GM12878 (cell line): ENCODE results near the gene TRIM41. TPM values are rescaled to one million over a fixed set of nuclear protein-coding genes. Genes with fewer than 3 reads are reported as not detected.

ENCODE experiments used
- ATAC-seq: fragments of 200-7000 bp; cut with Tn5 transposase; 3 replicates; pipeline ENCODE4 v1.9.1; 2020; ENCODE audit warnings: mild to moderate bottlenecking, moderate library complexity
- BruUV-seq: library from RNA; stranded (reverse); fragments of 400-500 nt; replicated peaks from 2 replicates; lab custom pipeline; 2021; lab: Mats Ljungman, UMichigan
- CTCF ChIA-PET: fragments of 300-600 bp; sonication (Branson Sonifier 250); formaldehyde crosslinking; extraction: SDS; loops from one replicate; lab custom pipeline; 2021; ENCODE audit warnings: inconsistent platforms; lab: Yijun Ruan, JAX
- POLR2A ChIA-PET: fragments of 350-600 bp; formaldehyde crosslinking; extraction: SDS; loops from one replicate; lab custom pipeline; 2021; ENCODE audit warnings: inconsistent platforms; lab: Charles Lee
- RAD21 ChIA-PET: fragments of 300-600 bp; sonication (Branson Sonifier 250); formaldehyde crosslinking; loops from one replicate; lab custom pipeline; 2023; ENCODE audit warnings: antibody characterized with exemption; ENCODE audit not compliant: unreplicated experiment; lab: Charles Lee
- SMC1A ChIA-PET: fragments of 300-600 bp; sonication (Branson Sonifier 250); formaldehyde crosslinking; loops from one replicate; lab custom pipeline; 2023; ENCODE audit not compliant: unreplicated experiment, uncharacterized antibody; lab: Charles Lee
- DNase-seq: peaks from one replicate; pipeline ENCODE4 v3.0.0-alpha.2; 2011; ENCODE audit warnings: low read depth, low spot score
- FAIRE-seq: peaks from 3 replicates; lab custom pipeline; 2011; peaks lifted over from hg19 to GRCh38; lab: Jason Lieb, UNC
- H2AFZ ChIP-seq: 2 replicates; pipeline ENCODE4 v1.6.0; 2011; ENCODE audit warnings: low read depth, low read length, control low read depth; ENCODE audit not compliant: control insufficient read depth
- H3K27ac ChIP-seq: 2 replicates; pipeline ENCODE4 v1.5.1; 2011; ENCODE audit warnings: control low read depth; ENCODE audit not compliant: control insufficient read depth, insufficient read depth
- H3K27me3 ChIP-seq, 2 experiments: replicated peaks in 1 of 2; 2 replicates each; pipeline versions ENCODE4 v1.6.0 to v1.6.1; 2011; ENCODE audit warnings: low read length in 1 of 2; ENCODE audit not compliant: control insufficient read depth in 2 of 2, insufficient read depth in 2 of 2
- H3K36me3 ChIP-seq, 2 experiments: 2 replicates each; pipeline ENCODE4 v1.5.1; 2011; ENCODE audit warnings: low read length in 1 of 2; ENCODE audit not compliant: control insufficient read depth in 2 of 2, insufficient read depth in 2 of 2
- H3K4me1 ChIP-seq: 2 replicates; pipeline ENCODE4 v1.6.1; 2011; ENCODE audit warnings: mild to moderate bottlenecking, low read length, moderate library complexity, mixed read lengths; ENCODE audit not compliant: control insufficient read depth, insufficient read depth
- H3K4me2 ChIP-seq: 2 replicates; pipeline ENCODE4 v1.6.0; 2011; ENCODE audit warnings: control low read depth; ENCODE audit not compliant: control insufficient read depth, insufficient read depth
- H3K4me3 ChIP-seq: fragments of 200-600 bp; sonication (generic); 2 replicates; pipeline ENCODE4 v1.5.1; 2016
- H3K79me2 ChIP-seq: 2 replicates; pipeline ENCODE4 v1.6.0; 2011; ENCODE audit warnings: low read length; ENCODE audit not compliant: control insufficient read depth, insufficient read depth
- H3K9ac ChIP-seq: 2 replicates; pipeline ENCODE4 v1.8.0; 2011; ENCODE audit warnings: low read length, control low read depth, mixed read lengths; ENCODE audit not compliant: control insufficient read depth, insufficient read depth
- H3K9me3 ChIP-seq: replicated peaks from 3 replicates; pipeline ENCODE4 v1.5.1; 2011; ENCODE audit warnings: mild to moderate bottlenecking, low read length; ENCODE audit not compliant: control insufficient read depth, insufficient read depth
- H4K20me1 ChIP-seq: 2 replicates; pipeline ENCODE4 v1.6.0; 2011; ENCODE audit not compliant: control insufficient read depth, insufficient read depth
- GATAD2B ChIP-seq: fragments of 450-650 bp; conservative IDR thresholded peaks from 2 replicates; pipeline ENCODE4 v1.6.1; 2017; ENCODE audit warnings: low read depth, mild to moderate bottlenecking, moderate library complexity
- IKZF1 ChIP-seq: fragments of 450-650 bp; conservative IDR thresholded peaks from 2 replicates; pipeline ENCODE4 v1.6.1; 2017; ENCODE audit warnings: antibody characterized with exemption, mild to moderate bottlenecking
- JUNB ChIP-seq: IDR thresholded peaks from 2 replicates; pipeline ENCODE4 v1.6.1; 2016; ENCODE audit warnings: antibody characterized with exemption, mild to moderate bottlenecking
- KDM1A ChIP-seq: fragments of 200-600 bp; sonication (generic); IDR thresholded peaks from 2 replicates; pipeline ENCODE4 v1.6.1; 2016; ENCODE audit warnings: borderline replicate concordance
- MEF2B ChIP-seq: fragments of 450-650 bp; IDR thresholded peaks from 2 replicates; pipeline ENCODE4 v1.6.1; 2018; ENCODE audit warnings: mild to moderate bottlenecking, moderate library complexity; ENCODE audit not compliant: partially characterized antibody, poor library complexity, severe bottlenecking
- MTA2 ChIP-seq: fragments of 450-650 bp; IDR thresholded peaks from 2 replicates; pipeline ENCODE4 v1.6.1; 2016; ENCODE audit warnings: low read depth, mild to moderate bottlenecking, moderate library complexity
- MYC ChIP-seq: IDR thresholded peaks from 2 replicates; pipeline ENCODE4 v1.6.1; 2011; ENCODE audit warnings: mild to moderate bottlenecking, low read length, moderate library complexity, inconsistent platforms; ENCODE audit not compliant: insufficient read depth, insufficient replicate concordance, insufficient read length, severe bottlenecking
- NBN ChIP-seq: fragments of 450-650 bp; IDR thresholded peaks from 2 replicates; pipeline ENCODE4 v1.6.1; 2016
- NFXL1 ChIP-seq: fragments of 450-650 bp; IDR thresholded peaks from 2 replicates; pipeline ENCODE4 v1.6.1; 2017; ENCODE audit warnings: antibody characterized with exemption, mild to moderate bottlenecking, borderline replicate concordance
- RB1 ChIP-seq: fragments of 450-650 bp; formaldehyde crosslinking; IDR thresholded peaks from 2 replicates; pipeline ENCODE4 v1.6.1; 2017; ENCODE audit warnings: mild to moderate bottlenecking, borderline replicate concordance
- SREBF2 ChIP-seq: IDR thresholded peaks from 2 replicates; pipeline ENCODE4 v1.6.1; 2012; ENCODE audit warnings: mild to moderate bottlenecking, low read length
- TCF7 ChIP-seq: IDR thresholded peaks from 2 replicates; pipeline ENCODE4 v1.6.1; 2014; ENCODE audit warnings: antibody characterized with exemption, borderline replicate concordance
- ZZZ3 ChIP-seq: IDR thresholded peaks from 2 replicates; pipeline ENCODE4 v1.6.1; 2011; ENCODE audit warnings: low read depth; ENCODE audit not compliant: control insufficient read depth, insufficient read length
- WGBS: methylation state at CpG from one replicate; pipeline ENCODE4 v1.1.6; 2016; ENCODE audit warnings: low lambda C conversion rate; ENCODE audit not compliant: insufficient replicate concordance, insufficient coverage; ENCODE audit errors: missing lambda C conversion rate; 5-methylcytosine and 5-hydroxymethylcytosine counted together
- in situ Hi-C: fragments of 300-500 bp; cut with MboI; formaldehyde crosslinking; loops from 9 replicates; pipeline ENCODE4 v1.14.3; 2018; ENCODE audit warnings: mixed read lengths
- intact Hi-C: fragments of 100-400 bp; cut with micrococcal nuclease; formaldehyde crosslinking; loops from one replicate; pipeline ENCODE4 v1.14.2; 2022; ENCODE audit not compliant: unreplicated experiment
- polyA plus RNA-seq, 11 experiments: library from polyadenylated mRNA; depleted of rRNA in 4 of 11; unstranded in 6 of 11; stranded (reverse) in 5 of 11; fragments of >200 nt; fragmentation: Nextera tagmentation in 4 of 11; fragmentation: Illumina TruSeq in 1 of 11; extraction: Ambion mirVana in 4 of 11; extraction: Trizol in 1 of 11; gene quantifications; 1 replicate in 1 of 11; 2 replicates in 10 of 11; pipeline versions ENCODE4 v1.2.1 to v1.2.3, GENCODE V29; 2011 to 2016; ENCODE audit warnings: inconsistent platforms in 2 of 11, missing spikeins in 2 of 11, low read depth in 1 of 11
- total RNA-seq, 4 experiments: library from RNA; depleted of rRNA in 3 of 4; stranded (reverse); fragments of >200 nt in 3 of 4; fragmentation: Illumina TruSeq in 1 of 4; extraction: Trizol in 1 of 4; gene quantifications; 2 replicates each; pipeline versions ENCODE4 v1.2.1 to v1.2.3, GENCODE V29; 2013 to 2021
- TF ChIP-seq, protein P1 (sequence below): fragments of 450-650 bp; IDR thresholded peaks from 2 replicates; pipeline ENCODE4 v1.6.1; 2017; ENCODE audit warnings: low read depth, mild to moderate bottlenecking, moderate library complexity
- TF ChIP-seq, protein P2 (sequence below): fragments of 450-650 bp; IDR thresholded peaks from 2 replicates; pipeline ENCODE4 v1.6.1; 2017; ENCODE audit warnings: mild to moderate bottlenecking, moderate library complexity
- TF ChIP-seq, protein P3 (sequence below): IDR thresholded peaks from 2 replicates; pipeline ENCODE4 v1.6.1; 2011; ENCODE audit warnings: borderline replicate concordance, low read depth, mild to moderate bottlenecking, moderate library complexity, low read length; ENCODE audit not compliant: insufficient read depth, poor library complexity, severe bottlenecking

The TRIM41 gene
- total and polyA plus RNA-seq, 10 of the 15 experiments (the other 5 are each of a cell fraction or from before 2014, with no cell fraction given) = 1.0 to 28.9 (median 10.6) TPM

DNA sequence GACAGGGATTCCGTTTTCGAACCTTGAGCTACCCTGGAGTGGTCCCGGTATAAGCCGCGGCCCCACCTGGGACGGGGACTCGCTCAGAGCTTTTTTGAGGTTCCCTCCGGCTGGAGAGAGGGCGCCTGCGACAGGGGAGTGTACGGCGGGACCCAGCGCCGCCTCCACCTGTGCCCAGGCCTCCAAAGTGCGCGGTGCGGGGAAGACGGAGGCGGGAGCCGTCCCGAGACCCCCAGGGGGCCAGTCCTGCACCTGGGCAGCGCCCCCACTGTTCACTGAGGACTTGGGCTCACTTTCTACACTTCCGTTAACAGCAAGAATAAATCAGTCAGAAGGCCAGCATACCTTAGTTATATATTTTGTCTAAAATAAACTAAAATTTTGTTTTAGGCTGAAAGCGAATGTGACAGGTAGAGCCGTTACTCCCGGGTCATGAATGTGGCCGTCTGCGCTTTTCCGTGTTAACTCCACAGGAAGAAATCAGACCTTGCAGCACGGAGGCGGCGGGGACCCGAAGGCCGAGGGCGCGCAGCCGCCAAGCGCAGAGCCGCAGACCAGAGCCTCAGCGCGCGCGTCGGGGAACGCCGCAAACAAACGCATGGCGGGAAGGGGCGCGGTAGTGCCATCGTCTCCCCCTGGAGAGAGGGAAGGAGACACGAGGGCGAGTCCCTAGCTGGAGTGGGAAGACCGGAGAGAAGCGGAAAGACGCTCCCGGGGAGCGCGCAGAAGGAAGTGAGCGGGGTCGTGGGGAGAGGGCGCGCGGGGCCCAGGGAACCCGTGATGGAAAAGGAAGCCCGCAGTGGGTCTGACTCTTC lies 32.2 kb upstream of the TRIM41 start:
- RAD21 ChIA-PET = interaction anchor here (0.8 to 6.9 kb wide), 10 partner anchors 7 to 360 kb away, joined by 3 to 72 read pairs (median 4); partner anchors contain the start of genes TRIM41, TRIM52 and TRIM7
- DNase-seq (no peak), FAIRE-seq (peak; percentile 75), ATAC-seq (peak; percentile 15)
- POLR2A ChIA-PET = interaction anchor here (0.8 to 4.5 kb wide), 15 partner anchors 8 to 71 kb away, joined by 3 to 41 read pairs (median 5); partner anchors contain the start of genes RACK1, TRIM52 and TRIM7
- in situ Hi-C loops = no loop called here
- H3K79me2 ChIP-seq = no peaks in the 10 kb centered on the region; the same call in 1 of the 2 replicates
- BruUV-seq = no TSS peak
- under 1% methylated on average over 66 of the region's 66 CpGs for WGBS
- H2AFZ ChIP-seq = peak overlapping the region; percentile 94
- peaks cover 6% of the 10 kb centered on the region for H3K4me1 ChIP-seq
- H3K9me3 ChIP-seq = no peaks in the 10 kb centered on the region
- peak overlapping the region; percentile 67 for H3K27ac ChIP-seq
- peak overlapping the region; percentile 77 for H3K9ac ChIP-seq
- SMC1A ChIA-PET = interaction anchor here (0.5 to 4.5 kb wide), 11 partner anchors 9 to 400 kb away, joined by 3 to 40 read pairs (median 3); partner anchors contain the start of genes TRIM41 and TRIM7
- intact Hi-C loops = loop anchor here (1.0 kb wide), 2 partner anchors 16 to 31 kb away; no protein-coding TSS in a partner anchor
- no peaks in the 10 kb centered on the region for H4K20me1 ChIP-seq
- H3K4me3 ChIP-seq = peak overlapping the region; percentile 95
- H3K4me2 ChIP-seq = peak overlapping the region; percentile 86
- no peaks in the 10 kb centered on the region for H3K27me3 ChIP-seq
- CTCF ChIA-PET = interaction anchor here (0.9 to 7.6 kb wide), 12 partner anchors 8 to 387 kb away, joined by 3 to 96 read pairs (median 4); partner anchors contain the start of gene TRIM7
- no peaks in the 10 kb centered on the region for H3K36me3 ChIP-seq
- TF ChIP-seq TCF7 (no peak), SREBF2 (no peak), RB1 (no peak), ZZZ3 (no peak), KDM1A (no peak), MEF2B (peak; percentile 71), GATAD2B (no peak), NBN (peak; percentile 45; the same call in 1 of the 2 replicates), MTA2 (no peak), JUNB (no peak), NFXL1 (no peak), IKZF1 (no peak), MYC (no peak)
- TF ChIP-seq, protein P1, sequence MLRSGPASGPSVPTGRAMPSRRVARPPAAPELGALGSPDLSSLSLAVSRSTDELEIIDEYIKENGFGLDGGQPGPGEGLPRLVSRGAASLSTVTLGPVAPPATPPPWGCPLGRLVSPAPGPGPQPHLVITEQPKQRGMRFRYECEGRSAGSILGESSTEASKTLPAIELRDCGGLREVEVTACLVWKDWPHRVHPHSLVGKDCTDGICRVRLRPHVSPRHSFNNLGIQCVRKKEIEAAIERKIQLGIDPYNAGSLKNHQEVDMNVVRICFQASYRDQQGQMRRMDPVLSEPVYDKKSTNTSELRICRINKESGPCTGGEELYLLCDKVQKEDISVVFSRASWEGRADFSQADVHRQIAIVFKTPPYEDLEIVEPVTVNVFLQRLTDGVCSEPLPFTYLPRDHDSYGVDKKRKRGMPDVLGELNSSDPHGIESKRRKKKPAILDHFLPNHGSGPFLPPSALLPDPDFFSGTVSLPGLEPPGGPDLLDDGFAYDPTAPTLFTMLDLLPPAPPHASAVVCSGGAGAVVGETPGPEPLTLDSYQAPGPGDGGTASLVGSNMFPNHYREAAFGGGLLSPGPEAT = peak; percentile 16
- TF ChIP-seq, protein P2, sequence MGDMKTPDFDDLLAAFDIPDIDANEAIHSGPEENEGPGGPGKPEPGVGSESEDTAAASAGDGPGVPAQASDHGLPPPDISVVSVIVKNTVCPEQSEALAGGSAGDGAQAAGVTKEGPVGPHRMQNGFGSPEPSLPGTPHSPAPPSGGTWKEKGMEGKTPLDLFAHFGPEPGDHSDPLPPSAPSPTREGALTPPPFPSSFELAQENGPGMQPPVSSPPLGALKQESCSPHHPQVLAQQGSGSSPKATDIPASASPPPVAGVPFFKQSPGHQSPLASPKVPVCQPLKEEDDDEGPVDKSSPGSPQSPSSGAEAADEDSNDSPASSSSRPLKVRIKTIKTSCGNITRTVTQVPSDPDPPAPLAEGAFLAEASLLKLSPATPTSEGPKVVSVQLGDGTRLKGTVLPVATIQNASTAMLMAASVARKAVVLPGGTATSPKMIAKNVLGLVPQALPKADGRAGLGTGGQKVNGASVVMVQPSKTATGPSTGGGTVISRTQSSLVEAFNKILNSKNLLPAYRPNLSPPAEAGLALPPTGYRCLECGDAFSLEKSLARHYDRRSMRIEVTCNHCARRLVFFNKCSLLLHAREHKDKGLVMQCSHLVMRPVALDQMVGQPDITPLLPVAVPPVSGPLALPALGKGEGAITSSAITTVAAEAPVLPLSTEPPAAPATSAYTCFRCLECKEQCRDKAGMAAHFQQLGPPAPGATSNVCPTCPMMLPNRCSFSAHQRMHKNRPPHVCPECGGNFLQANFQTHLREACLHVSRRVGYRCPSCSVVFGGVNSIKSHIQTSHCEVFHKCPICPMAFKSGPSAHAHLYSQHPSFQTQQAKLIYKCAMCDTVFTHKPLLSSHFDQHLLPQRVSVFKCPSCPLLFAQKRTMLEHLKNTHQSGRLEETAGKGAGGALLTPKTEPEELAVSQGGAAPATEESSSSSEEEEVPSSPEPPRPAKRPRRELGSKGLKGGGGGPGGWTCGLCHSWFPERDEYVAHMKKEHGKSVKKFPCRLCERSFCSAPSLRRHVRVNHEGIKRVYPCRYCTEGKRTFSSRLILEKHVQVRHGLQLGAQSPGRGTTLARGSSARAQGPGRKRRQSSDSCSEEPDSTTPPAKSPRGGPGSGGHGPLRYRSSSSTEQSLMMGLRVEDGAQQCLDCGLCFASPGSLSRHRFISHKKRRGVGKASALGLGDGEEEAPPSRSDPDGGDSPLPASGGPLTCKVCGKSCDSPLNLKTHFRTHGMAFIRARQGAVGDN = no peak
- TF ChIP-seq, protein P3, sequence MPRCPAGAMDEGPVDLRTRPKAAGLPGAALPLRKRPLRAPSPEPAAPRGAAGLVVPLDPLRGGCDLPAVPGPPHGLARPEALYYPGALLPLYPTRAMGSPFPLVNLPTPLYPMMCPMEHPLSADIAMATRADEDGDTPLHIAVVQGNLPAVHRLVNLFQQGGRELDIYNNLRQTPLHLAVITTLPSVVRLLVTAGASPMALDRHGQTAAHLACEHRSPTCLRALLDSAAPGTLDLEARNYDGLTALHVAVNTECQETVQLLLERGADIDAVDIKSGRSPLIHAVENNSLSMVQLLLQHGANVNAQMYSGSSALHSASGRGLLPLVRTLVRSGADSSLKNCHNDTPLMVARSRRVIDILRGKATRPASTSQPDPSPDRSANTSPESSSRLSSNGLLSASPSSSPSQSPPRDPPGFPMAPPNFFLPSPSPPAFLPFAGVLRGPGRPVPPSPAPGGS = no peak
